Measurements from ENCODE around the gene TGFBRAP1.
A peak's percentile ranks its signal among the peaks of the same experiment; 100 is the strongest.

Gene TGFBRAP1

DNA sequence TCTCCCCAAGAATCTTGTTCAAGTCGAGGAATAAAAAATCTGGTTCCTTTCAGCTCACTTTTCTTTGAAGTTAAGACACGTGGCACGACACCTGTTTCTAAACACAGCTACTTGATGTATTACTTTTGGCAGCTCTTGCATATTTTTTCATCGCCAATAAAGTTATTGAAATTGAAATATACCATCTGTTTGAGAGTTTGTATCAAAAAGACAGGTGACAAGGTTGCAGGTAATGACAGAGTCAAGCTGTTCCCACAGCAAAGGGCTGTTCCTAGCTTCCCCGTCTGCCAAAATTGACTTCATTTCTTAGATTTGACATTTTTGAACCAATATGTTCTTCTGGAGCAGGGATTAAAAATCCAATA, 93.5 kb downstream of the TGFBRAP1 start:
- no peak for DNase-seq

DNA sequence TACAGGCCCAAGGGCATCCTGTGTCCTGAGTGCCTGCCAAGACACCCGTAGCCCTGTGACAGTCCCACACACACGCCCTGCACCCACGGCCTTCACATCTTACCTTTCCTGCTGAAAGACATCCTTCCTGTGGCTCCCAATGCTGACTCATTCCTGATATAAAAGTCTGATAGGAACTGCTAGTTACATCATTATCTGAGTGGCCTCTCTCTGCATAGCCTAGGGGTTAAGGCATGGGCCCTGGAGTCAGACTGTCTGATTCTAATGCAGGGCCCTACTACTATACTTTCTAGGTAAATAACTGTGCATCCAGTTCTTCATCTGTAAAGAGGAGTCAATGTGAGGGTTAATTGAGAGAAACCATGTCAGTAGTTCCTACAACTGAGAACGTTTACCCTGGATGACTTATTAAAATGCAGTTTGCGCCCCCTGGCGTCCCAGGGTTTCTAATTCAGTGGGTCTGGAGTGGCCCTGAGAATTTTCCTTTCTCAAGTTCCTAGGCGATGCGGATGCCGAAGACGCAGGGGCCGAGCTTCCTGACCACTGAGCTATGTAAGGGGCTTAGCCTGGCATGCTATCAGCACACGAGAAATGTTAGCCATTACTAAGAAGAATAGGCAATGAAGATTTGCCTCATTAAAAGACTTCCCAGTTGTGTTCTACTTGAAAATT, 94.0 kb downstream of the TGFBRAP1 start:
- peak; percentile 48 to 54 for DNase-seq

DNA sequence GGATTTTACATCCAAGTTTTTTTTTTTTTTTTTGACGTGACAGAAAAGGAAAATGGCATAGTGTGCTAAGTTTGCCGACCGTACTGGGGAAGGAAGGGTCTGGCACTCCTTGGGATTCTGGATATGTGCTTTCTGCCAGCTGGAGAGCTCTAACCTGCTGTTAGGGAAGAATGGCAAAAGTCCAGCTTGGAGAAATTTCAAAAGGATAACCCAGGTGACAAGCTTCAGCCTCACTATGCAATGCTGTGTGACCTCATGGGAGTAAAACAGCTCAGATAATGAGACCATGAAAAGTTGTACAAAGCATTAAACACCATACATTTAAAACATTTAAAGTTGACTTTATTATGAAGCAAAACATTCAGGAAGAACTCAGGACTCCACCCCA, 98.3 kb downstream of the TGFBRAP1 start:
- DNase-seq, result no peak

DNA sequence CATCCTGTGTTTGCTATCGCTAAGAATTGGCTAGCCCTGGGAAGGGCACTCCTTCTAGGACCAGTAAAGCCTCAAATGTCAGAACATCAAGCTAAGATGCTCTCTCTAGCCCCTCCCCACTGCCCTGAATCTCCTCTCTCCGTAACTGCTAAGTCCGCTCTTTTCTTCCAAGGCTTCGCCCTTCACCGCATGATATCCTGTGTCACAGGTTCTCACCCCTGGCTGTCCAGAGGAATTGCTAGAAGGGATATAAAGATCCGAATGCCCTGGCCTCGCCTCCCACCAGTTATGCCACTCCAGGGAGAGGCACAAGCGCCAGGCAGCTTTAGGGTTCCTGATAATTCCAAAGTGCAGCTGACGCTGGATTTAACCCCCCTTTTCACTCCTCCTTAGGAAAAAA, 105.1 kb downstream of the TGFBRAP1 start:
- no peak for DNase-seq

DNA sequence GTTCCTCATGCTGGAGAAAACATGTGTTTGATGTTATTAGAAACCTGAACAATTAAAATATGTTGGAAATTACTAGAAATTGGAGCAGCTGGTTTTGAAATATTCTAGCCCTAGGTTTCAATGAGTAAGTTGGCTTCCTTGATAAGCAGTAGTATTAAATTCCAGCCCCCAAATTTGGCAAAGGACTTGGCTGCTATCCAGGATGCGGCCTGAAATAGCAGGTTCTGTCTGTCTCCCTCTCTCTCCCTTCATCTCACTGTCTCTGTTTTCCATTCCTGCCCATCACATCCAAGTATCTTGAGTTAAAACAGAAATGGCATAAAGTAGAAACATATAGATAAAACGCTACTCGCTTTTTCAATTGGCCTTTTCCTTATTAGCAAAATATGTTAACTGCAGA, 108.9 kb downstream of the TGFBRAP1 start:
- no peak for DNase-seq

DNA sequence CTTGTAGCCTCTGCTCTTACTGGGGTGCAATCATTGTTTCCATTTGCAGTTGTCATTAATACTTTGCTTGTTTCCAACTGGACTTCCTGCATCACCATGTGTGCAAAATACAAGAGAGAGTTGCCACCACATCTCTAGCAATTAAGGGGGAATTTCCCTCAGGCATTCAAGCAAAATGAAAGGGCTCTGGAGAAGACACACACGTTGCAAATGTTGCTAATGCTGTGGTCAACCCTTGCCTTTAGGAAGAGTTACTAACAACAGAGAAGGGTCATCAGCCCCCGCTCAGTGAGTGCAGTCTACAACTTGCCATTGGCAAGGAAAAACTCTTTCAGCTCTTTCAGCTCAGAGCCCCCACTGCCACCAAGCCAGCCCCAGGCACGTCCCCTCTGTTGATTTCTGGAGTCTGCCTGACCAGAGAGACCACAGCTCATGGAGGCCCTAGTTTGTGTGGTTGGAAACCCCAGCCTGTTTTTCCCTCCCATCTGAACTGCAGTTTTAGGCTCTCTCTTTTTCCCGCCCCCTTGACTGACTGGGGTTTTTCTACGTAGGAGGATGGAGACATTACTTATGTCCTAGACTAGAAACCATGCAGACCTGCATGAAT, 113.8 kb downstream of the TGFBRAP1 start:
- no peak for DNase-seq
